Mammary epithelial cell (primary cell): ENCODE results near the gene GPBAR1.

Experiments
- EZH2 ChIP-seq: IDR thresholded peaks from 2 replicates; pipeline ENCODE4 v1.6.1; 2012; ENCODE audit warnings: low read length, inconsistent platforms, borderline replicate concordance
- TF ChIP-seq, protein P1 (sequence below), 2 donors: IDR thresholded peaks in 1 of 2; conservative IDR thresholded peaks in 1 of 2; 2 replicates each; pipeline ENCODE4 v1.5.1; 2011 to 2012; ENCODE audit warnings: inconsistent platforms in 2 of 2, low read length in 2 of 2, mild to moderate bottlenecking in 2 of 2, control low read depth in 1 of 2, low read depth in 1 of 2; ENCODE audit not compliant: insufficient read depth in 1 of 2; ENCODE audit errors: extremely low read depth in 1 of 2

DNA sequence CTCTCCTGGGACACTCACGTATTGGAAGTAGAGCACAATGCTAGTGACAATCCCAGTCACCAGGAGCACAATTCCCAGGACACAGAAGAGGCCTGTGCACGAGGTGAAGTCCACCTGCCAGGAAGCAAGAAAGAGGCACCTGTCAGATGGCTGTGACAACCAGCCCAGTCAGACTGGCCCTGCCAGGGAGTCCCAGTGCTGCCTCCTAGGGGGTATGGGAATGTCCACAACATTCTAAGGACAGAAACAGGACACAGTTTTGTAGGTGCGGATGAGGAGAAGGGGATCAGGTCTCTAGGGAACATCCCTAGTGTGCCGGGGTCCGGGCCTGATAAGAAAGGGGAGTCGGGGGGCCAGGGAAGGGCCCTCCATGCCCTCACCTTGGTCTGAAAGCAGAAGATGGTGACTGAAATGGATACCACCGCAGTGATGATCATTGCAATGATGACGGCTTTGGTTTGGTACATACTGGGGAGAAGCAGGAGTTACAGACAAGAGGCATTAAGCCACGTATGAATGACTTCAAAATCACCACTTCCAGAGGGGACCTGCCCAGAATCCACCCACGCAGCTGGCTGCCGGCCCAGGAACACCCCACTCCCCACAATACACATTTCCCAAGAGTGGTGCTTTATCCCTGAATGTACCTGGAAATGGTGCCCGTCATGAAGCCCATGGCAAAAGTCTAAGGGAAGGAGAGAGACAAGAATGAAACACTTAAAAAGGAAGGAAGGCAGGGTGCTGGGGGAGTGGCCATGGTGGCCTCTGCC is 16.4 kb downstream of the GPBAR1 start:
- TF ChIP-seq, protein P1, sequence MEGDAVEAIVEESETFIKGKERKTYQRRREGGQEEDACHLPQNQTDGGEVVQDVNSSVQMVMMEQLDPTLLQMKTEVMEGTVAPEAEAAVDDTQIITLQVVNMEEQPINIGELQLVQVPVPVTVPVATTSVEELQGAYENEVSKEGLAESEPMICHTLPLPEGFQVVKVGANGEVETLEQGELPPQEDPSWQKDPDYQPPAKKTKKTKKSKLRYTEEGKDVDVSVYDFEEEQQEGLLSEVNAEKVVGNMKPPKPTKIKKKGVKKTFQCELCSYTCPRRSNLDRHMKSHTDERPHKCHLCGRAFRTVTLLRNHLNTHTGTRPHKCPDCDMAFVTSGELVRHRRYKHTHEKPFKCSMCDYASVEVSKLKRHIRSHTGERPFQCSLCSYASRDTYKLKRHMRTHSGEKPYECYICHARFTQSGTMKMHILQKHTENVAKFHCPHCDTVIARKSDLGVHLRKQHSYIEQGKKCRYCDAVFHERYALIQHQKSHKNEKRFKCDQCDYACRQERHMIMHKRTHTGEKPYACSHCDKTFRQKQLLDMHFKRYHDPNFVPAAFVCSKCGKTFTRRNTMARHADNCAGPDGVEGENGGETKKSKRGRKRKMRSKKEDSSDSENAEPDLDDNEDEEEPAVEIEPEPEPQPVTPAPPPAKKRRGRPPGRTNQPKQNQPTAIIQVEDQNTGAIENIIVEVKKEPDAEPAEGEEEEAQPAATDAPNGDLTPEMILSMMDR (conservative IDR thresholded peaks at IDR 0.05 in 1 of 2, IDR thresholded peaks at IDR 0.05 in 1 of 2; ENCODE audit: extremely low read depth in 1 of 2, insufficient read depth in 1 of 2, low read depth in 1 of 2, low read length in 2 of 2) = peak in 1 of 2 donors; percentile 25
- no peak for TF ChIP-seq EZH2
